ENCODE data around the gene RNF157. TPM values are rescaled to one million over a fixed set of nuclear protein-coding genes. Genes with fewer than 3 reads are reported as not detected.
"Not testable (repeated sequence)": the region's sequence is repeated elsewhere in the genome, so short reads cannot be mapped to it uniquely, and the experiment has no call there.

RNF157 gene
- total RNA-seq, 4 donors from 2014 or later, result 32.5 to 164 (median 54.8) TPM

DNA sequence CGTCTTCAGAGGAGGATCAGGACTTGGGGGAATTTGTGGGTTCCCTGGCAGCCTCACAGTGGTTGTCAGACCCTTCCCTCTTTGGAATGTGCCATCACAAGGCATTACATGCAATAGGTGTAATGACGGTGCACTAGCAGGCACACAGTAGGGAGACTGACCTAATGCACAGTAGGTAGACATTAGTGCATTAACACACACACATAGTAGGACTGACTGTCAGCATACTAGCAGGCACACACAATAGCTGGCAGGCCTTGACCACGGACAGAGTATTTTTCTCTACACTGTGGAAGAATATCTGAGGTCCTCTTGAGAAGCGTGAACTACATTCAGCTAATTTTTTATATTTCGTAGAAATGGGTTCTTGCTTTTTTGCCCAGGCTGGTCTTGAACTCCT, 14.0 kb upstream of the RNF157 start:
- DNase-seq, result no peak
- H3K4me3 ChIP-seq, result no peak overlapping the region
- H3K4me1 ChIP-seq, result peaks cover 19 to 45% (median 27%) of the 10 kb centered on the region in 4 donors
- no peaks in the 10 kb centered on the region for H3K27me3 ChIP-seq
- intact Hi-C loops (cut with DNase I; ENCODE audit: low total_unique reads), result no loop called here
- 89 to 95% methylated on average over 1 to 5 of the region's 5 CpGs for WGBS, 2 donors (ENCODE audit: low coverage in 1 of 2)
- H3K9me3 ChIP-seq, result no peaks in the 10 kb centered on the region
- H3K27ac ChIP-seq, result no peak overlapping the region
- in situ Hi-C loops (cut with MboI; ENCODE audit: low pct_ligation_motif_present in 1 of 4, low pct_unique_long_range_greater_than_20kb in 1 of 4, low sequenced_read_pairs in 3 of 4), result no loop called here
- no peaks in the 10 kb centered on the region for H3K36me3 ChIP-seq
- no peak for TF ChIP-seq POLR2AphosphoS5 (IDR thresholded peaks at IDR 0.05)
- TF ChIP-seq POLR2A (IDR thresholded peaks at IDR 0.05), result no peak
- TF ChIP-seq, protein P1, sequence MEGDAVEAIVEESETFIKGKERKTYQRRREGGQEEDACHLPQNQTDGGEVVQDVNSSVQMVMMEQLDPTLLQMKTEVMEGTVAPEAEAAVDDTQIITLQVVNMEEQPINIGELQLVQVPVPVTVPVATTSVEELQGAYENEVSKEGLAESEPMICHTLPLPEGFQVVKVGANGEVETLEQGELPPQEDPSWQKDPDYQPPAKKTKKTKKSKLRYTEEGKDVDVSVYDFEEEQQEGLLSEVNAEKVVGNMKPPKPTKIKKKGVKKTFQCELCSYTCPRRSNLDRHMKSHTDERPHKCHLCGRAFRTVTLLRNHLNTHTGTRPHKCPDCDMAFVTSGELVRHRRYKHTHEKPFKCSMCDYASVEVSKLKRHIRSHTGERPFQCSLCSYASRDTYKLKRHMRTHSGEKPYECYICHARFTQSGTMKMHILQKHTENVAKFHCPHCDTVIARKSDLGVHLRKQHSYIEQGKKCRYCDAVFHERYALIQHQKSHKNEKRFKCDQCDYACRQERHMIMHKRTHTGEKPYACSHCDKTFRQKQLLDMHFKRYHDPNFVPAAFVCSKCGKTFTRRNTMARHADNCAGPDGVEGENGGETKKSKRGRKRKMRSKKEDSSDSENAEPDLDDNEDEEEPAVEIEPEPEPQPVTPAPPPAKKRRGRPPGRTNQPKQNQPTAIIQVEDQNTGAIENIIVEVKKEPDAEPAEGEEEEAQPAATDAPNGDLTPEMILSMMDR (IDR thresholded peaks at IDR 0.05), result no peak
- TF ChIP-seq EP300 (IDR thresholded peaks at IDR 0.05; ENCODE audit: low read depth), result no peak

DNA sequence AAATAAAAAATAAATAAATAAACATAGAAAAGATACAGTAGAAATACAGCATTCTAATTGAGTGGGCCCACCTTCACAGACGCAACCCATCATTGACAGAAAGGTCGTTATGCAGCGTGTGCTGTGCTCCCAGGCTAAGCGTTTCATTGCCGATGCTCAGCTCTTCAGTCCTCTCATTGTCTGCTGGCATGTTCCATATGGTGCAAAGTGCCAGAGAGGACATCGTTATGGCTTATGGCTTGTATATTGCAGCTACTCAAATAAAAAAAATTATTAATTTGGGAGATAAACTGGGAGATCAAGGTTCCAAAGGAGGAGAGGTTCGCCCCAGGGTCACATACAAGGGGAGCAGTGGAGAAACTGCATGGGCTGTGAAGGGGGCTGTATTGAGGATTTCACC, 13.5 kb upstream of the RNF157 start:
- Histone ChIP-seq H3K4me3 (no peak overlapping the region), H3K9me3 (no peaks in the 10 kb centered on the region), H3K36me3 (no peaks in the 10 kb centered on the region), H3K27me3 (no peaks in the 10 kb centered on the region), H3K27ac (peak overlapping the region in 1 of 4 donors; percentile 78), H3K4me1 (peaks cover 18 to 43% (median 25%) of the 10 kb centered on the region in 4 donors)
- intact Hi-C loops (cut with DNase I; ENCODE audit: low total_unique reads) (no loop called here), in situ Hi-C loops (cut with MboI; ENCODE audit: low pct_ligation_motif_present in 1 of 4, low pct_unique_long_range_greater_than_20kb in 1 of 4, low sequenced_read_pairs in 3 of 4) (no loop called here)
- no peak for DNase-seq
- WGBS, 2 donors (ENCODE audit: low coverage in 1 of 2), result 82 to 89% methylated on average over 7 of the region's 7 CpGs
- TF ChIP-seq POLR2AphosphoS5 (IDR thresholded peaks at IDR 0.05) (no peak), POLR2A (IDR thresholded peaks at IDR 0.05) (no peak), EP300 (IDR thresholded peaks at IDR 0.05; ENCODE audit: low read depth) (no peak)
- TF ChIP-seq, protein P1 (IDR thresholded peaks at IDR 0.05), result no peak

DNA sequence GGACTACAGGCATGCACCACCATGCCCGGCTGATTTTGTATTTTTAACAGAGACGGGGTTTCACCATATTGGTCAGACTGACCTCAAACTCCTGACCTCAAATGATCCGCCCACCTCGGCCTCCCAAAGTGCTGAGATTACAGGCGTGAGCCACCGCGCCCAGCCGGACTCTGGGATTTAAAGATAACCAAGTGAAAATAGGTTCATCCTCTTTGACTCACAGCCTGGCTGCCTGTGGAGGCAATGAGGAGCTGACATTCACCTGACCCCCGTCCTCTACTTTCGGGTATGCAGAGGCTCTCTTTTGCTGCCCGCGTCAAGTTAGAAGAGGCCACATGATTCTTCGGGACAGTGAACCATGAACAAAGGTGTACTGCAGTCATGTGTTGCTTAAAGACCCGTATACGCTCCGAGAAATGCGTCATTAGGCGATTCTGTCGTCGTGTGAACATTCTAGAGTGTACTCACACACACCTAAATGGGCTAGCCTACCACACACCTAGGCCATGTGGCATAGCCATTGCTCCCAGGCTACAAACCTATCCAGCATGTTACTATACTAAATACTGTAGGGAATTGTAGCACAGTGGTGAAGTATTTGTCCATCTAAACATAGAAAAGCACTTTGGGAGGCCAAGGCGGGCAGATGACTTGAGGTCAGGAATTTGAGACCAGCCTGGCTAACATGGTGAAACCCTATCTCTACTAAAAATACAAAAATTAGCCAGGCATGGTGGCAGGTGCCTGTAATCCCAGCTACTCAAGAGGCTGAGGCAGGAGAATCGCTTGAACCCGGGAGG, 12.9 kb upstream of the RNF157 start:
- WGBS, 2 donors (ENCODE audit: low coverage in 1 of 2), result 87 to 93% methylated on average over 2 to 23 of the region's 23 CpGs
- H3K36me3 ChIP-seq; DNase-seq; intact Hi-C loops (cut with DNase I; ENCODE audit: low total_unique reads); H3K9me3 ChIP-seq; H3K27me3 ChIP-seq; H3K4me3 ChIP-seq; in situ Hi-C loops (cut with MboI; ENCODE audit: low pct_ligation_motif_present in 1 of 4, low pct_unique_long_range_greater_than_20kb in 1 of 4, low sequenced_read_pairs in 3 of 4): not testable (repeated sequence)
- Histone ChIP-seq H3K4me1 (peaks cover 12 to 36% (median 19%) of the 10 kb centered on the region in 4 donors), H3K27ac (peak overlapping the region; percentile 39 to 78 (median 70))

DNA sequence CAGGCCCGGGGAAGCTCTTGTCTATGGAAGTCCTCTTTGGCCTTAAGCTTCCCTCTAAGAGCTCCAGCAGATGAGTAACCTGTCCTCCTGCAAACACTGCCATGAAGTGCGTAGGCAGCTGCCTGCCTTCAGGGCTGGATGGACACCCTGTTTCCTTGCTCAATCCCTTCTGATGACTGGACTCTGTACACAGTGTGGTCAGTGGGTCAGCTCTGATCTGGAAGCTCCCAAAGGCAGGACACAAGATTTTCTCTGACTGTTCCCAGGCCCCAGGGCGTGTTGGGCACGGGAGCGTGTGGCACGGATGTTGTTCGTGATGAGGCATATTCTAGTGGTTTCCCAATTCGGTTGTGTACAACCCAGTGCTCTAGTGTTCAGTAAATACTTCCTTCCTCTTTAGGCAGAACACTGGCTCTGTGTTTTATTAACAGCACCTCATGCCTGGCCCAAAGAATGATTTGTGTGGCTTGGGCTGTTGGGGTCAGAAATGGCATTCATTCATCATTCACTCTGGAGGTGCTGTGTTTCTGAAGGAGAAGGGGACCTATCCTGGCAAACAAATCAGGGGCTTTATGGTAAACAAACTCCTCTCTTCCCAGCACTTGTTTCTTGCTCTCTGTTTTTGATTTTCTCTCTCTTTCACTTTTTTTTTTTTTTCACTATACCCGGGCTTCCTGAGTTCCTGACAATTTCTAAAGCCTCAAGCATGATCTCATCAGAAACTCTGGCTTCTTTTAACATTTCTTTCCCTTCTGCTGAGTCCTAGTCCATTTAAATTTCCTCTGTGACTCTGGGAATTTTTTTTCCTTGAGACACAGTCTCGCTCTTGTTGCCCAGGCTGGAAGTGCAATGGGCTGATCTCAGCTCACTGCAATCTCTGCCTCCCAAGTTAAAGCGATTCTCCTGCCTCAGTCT, 12.0 kb upstream of the RNF157 start:
- in situ Hi-C loops (cut with MboI; ENCODE audit: low pct_ligation_motif_present in 1 of 4, low pct_unique_long_range_greater_than_20kb in 1 of 4, low sequenced_read_pairs in 3 of 4) (no loop called here), intact Hi-C loops (cut with DNase I; ENCODE audit: low total_unique reads) (no loop called here)
- Histone ChIP-seq H3K9me3 (no peaks in the 10 kb centered on the region), H3K36me3 (no peaks in the 10 kb centered on the region), H3K27ac (peak overlapping the region; percentile 39 to 78 (median 70)), H3K4me3 (no peak overlapping the region), H3K27me3 (no peaks in the 10 kb centered on the region), H3K4me1 (peaks cover 8 to 33% (median 18%) of the 10 kb centered on the region in 4 donors)
- WGBS, 2 donors (ENCODE audit: low coverage in 1 of 2), result 50 to 71% methylated on average over 5 to 11 of the region's 11 CpGs
- TF ChIP-seq EP300 (IDR thresholded peaks at IDR 0.05; ENCODE audit: low read depth) (no peak), POLR2A (IDR thresholded peaks at IDR 0.05) (peak; percentile 26), POLR2AphosphoS5 (IDR thresholded peaks at IDR 0.05) (peak in 2 of 3 donors; percentile 45 to 64)
- peak; percentile 67 for DNase-seq

Data from transverse colon (tissue), 4 donors.